H9 (cell line): ENCODE results near the gene GREB1L. TPM values are rescaled to one million over a fixed set of nuclear protein-coding genes. Genes with fewer than 3 reads are reported as not detected.

Experiments used
- DNase-seq: peaks from one replicate; pipeline ENCODE4 v3.0.0-alpha.2; 2017
- H2AFZ ChIP-seq: one replicate; pipeline ENCODE4 v1.6.1; 2013; ENCODE audit warnings: mild to moderate bottlenecking, low read length, control low read depth, moderate library complexity
- H2AK5ac ChIP-seq: 2 replicates; pipeline ENCODE4 v1.6.1; 2013; ENCODE audit warnings: low read length, control low read depth, mixed read lengths; ENCODE audit not compliant: insufficient read length
- H2BK120ac ChIP-seq: one replicate; pipeline ENCODE4 v1.6.1; 2013; ENCODE audit warnings: low read depth, mild to moderate bottlenecking, low read length, control low read depth, inconsistent platforms; ENCODE audit not compliant: poor library complexity, severe bottlenecking
- H2BK12ac ChIP-seq: 2 replicates; pipeline ENCODE4 v1.6.1; 2013; ENCODE audit warnings: low read length, control low read depth, mixed read lengths, low read depth; ENCODE audit not compliant: insufficient read length
- H2BK15ac ChIP-seq: 2 replicates; pipeline ENCODE4 v1.6.1; 2013; ENCODE audit warnings: low read depth, low read length, control low read depth
- H2BK20ac ChIP-seq: one replicate; pipeline ENCODE4 v1.6.1; 2013; ENCODE audit warnings: low read depth, mild to moderate bottlenecking, low read length, control low read depth, inconsistent platforms; ENCODE audit not compliant: poor library complexity, severe bottlenecking
- H2BK5ac ChIP-seq: 2 replicates; pipeline ENCODE4 v1.6.1; 2013; ENCODE audit warnings: low read length, control low read depth, mixed read lengths; ENCODE audit not compliant: insufficient read length
- H3K14ac ChIP-seq: 2 replicates; pipeline ENCODE4 v1.6.1; 2013; ENCODE audit warnings: low read length, control low read depth; ENCODE audit not compliant: insufficient read depth
- H3K18ac ChIP-seq: 2 replicates; pipeline ENCODE4 v1.6.1; 2013; ENCODE audit warnings: low read depth, mild to moderate bottlenecking, mixed read lengths, low read length, control low read depth; ENCODE audit not compliant: insufficient read length
- H3K23ac ChIP-seq: 2 replicates; pipeline ENCODE4 v1.6.1; 2013; ENCODE audit warnings: low read length, control low read depth, mixed read lengths, low read depth; ENCODE audit not compliant: insufficient read length
- H3K23me2 ChIP-seq: 2 replicates; pipeline ENCODE4 v1.6.1; 2013; ENCODE audit warnings: low read depth, mild to moderate bottlenecking, mixed read lengths, low read length, control low read depth; ENCODE audit not compliant: insufficient read length, poor library complexity, severe bottlenecking
- H3K27ac ChIP-seq: 2 replicates; pipeline ENCODE4 v1.5.1; 2013; ENCODE audit warnings: low read length, control low read depth, mixed read lengths, low read depth; ENCODE audit not compliant: insufficient read length
- H3K27me3 ChIP-seq: 2 replicates; pipeline ENCODE4 v1.6.1; 2013; ENCODE audit warnings: low read length, control low read depth, inconsistent platforms; ENCODE audit not compliant: insufficient read depth
- H3K4ac ChIP-seq: 2 replicates; pipeline ENCODE4 v1.6.1; 2013; ENCODE audit warnings: low read depth, mild to moderate bottlenecking, control low read depth, inconsistent platforms, low read length, moderate library complexity
- H3K4me1 ChIP-seq: 2 replicates; pipeline ENCODE4 v1.6.1; 2013; ENCODE audit warnings: low read length, control low read depth, inconsistent platforms; ENCODE audit not compliant: insufficient read depth
- H3K4me2 ChIP-seq: 2 replicates; pipeline ENCODE4 v1.6.1; 2013; ENCODE audit warnings: low read length, control low read depth, mixed read lengths; ENCODE audit not compliant: insufficient read length, insufficient read depth
- H3K56ac ChIP-seq: 2 replicates; pipeline ENCODE4 v1.6.1; 2013; ENCODE audit warnings: low read depth, mild to moderate bottlenecking, mixed read lengths, low read length, control low read depth; ENCODE audit not compliant: insufficient read length
- H3K79me1 ChIP-seq: 2 replicates; pipeline ENCODE4 v1.6.1; 2013; ENCODE audit warnings: low read depth, mild to moderate bottlenecking, moderate library complexity, low read length, control low read depth, inconsistent platforms; ENCODE audit not compliant: insufficient read depth, poor library complexity, severe bottlenecking
- H3K79me2 ChIP-seq: 2 replicates; pipeline ENCODE4 v1.6.1; 2013; ENCODE audit warnings: low read length, control low read depth, inconsistent platforms; ENCODE audit not compliant: insufficient read depth
- H3K9ac ChIP-seq: 2 replicates; pipeline ENCODE4 v1.6.1; 2013; ENCODE audit warnings: low read length, control low read depth, mixed read lengths; ENCODE audit not compliant: insufficient read length; ENCODE audit errors: extremely low read depth
- H3K9me3 ChIP-seq: one replicate; pipeline ENCODE4 v1.6.1; 2013; ENCODE audit warnings: low read depth, low read length, inconsistent platforms; ENCODE audit not compliant: control insufficient read depth
- H3T11ph ChIP-seq: one replicate; pipeline ENCODE4 v1.6.1; 2013; ENCODE audit warnings: mild to moderate bottlenecking, low read length, control low read depth, inconsistent platforms
- H4K20me1 ChIP-seq: one replicate; pipeline ENCODE4 v1.6.1; 2013; ENCODE audit not compliant: control insufficient read depth, insufficient read length, insufficient read depth
- H4K5ac ChIP-seq: 2 replicates; pipeline ENCODE4 v1.6.1; 2013; ENCODE audit warnings: low read depth, mild to moderate bottlenecking, mixed read lengths, low read length, control low read depth; ENCODE audit not compliant: insufficient read length
- H4K8ac ChIP-seq: replicated peaks from 2 replicates; pipeline ENCODE4 v1.6.1; 2013; ENCODE audit warnings: low read length, control low read depth, mixed read lengths, low read depth; ENCODE audit not compliant: insufficient read length
- H4K91ac ChIP-seq: 2 replicates; pipeline ENCODE4 v1.6.1; 2013; ENCODE audit warnings: low read depth, mild to moderate bottlenecking, moderate library complexity, mixed read lengths, low read length, control low read depth; ENCODE audit not compliant: insufficient read length
- H3K27ac Mint-ChIP-seq, 3 experiments: 2 replicates in 2 of 3; 3 replicates in 1 of 3; pipeline ENCODE4 v1.8.0; 2020 to 2021; ENCODE audit warnings: mixed read lengths in 3 of 3, mild to moderate bottlenecking in 1 of 3, moderate library complexity in 1 of 3
- H3K27me3 Mint-ChIP-seq: 2 replicates; pipeline ENCODE4 v1.8.0; 2021; ENCODE audit warnings: low read depth, mild to moderate bottlenecking, moderate library complexity, mixed read lengths
- H3K36me3 Mint-ChIP-seq, 3 experiments: 2 replicates in 2 of 3; 3 replicates in 1 of 3; pipeline ENCODE4 v1.8.0; 2020 to 2021; ENCODE audit warnings: low read depth in 3 of 3, mixed read lengths in 3 of 3; ENCODE audit not compliant: insufficient read depth in 1 of 3
- H3K4me1 Mint-ChIP-seq, 2 experiments: 2 replicates each; pipeline ENCODE4 v1.8.0; 2020; ENCODE audit warnings: mixed read lengths in 2 of 2
- H3K4me3 Mint-ChIP-seq, 2 experiments: 2 replicates in 1 of 2; 3 replicates in 1 of 2; pipeline ENCODE4 v1.8.0; 2020 to 2021; ENCODE audit warnings: mild to moderate bottlenecking in 2 of 2, mixed read lengths in 2 of 2, moderate library complexity in 1 of 2
- H3K9me3 Mint-ChIP-seq, 2 experiments: 2 replicates in 1 of 2; 3 replicates in 1 of 2; pipeline ENCODE4 v1.8.0; 2020; ENCODE audit warnings: mild to moderate bottlenecking in 2 of 2, mixed read lengths in 2 of 2, moderate library complexity in 1 of 2
- CTCF ChIP-seq: fragments of 200-600 bp; sonication (generic); conservative IDR thresholded peaks from 3 replicates; pipeline ENCODE4 v1.8.0; 2021; ENCODE audit warnings: antibody characterized with exemption, mild to moderate bottlenecking
- WGBS: extraction: QIAGEN DNeasy Blood & Tissue Kit; methylation state at CpG from one replicate; pipeline ENCODE4 v1.1.7; 2013; ENCODE audit warnings: missing lambda C conversion rate, low lambda C conversion rate, mixed read lengths; ENCODE audit not compliant: insufficient read length; ENCODE audit errors: extremely low coverage; 5-methylcytosine and 5-hydroxymethylcytosine counted together
- total RNA-seq: library from RNA; stranded (reverse); gene quantifications from 2 replicates; pipeline ENCODE4 v1.2.1, GENCODE V29; 2021

GREB1L gene
- total RNA-seq, 1 experiment from 2014 or later, result 2.7 TPM

GRCh38 chr18:21264651-21265050, 22.6 kb downstream of the GREB1L start:
- H3K4me1 Mint-ChIP-seq, result peaks cover 62 to 65% of the 10 kb centered on the region in 2 experiments
- H3K9me3 Mint-ChIP-seq, result no peaks in the 10 kb centered on the region

More at GRCh38 chr18:21264651-21265050, 22.6 kb downstream of the GREB1L start:
- no peak for DNase-seq
- no peak overlapping the region for H3K9ac ChIP-seq
- no peak overlapping the region for H3K14ac ChIP-seq
- WGBS, result no CpG with 5 or more reads among the region's 2 CpGs
- no peak overlapping the region for H4K8ac ChIP-seq
- Mint-ChIP-seq H3K36me3 (no peaks in the 10 kb centered on the region), H3K27me3 (peaks cover 1% of the 10 kb centered on the region; the same call in 1 of the 2 replicates), H3K4me3 (no peak overlapping the region), H3K27ac (peak overlapping the region in 1 of 3 experiments; percentile 98; a peak in 2 of 7 replicates)
- no peaks in the 10 kb centered on the region for H3K27me3 ChIP-seq
- H3K56ac ChIP-seq, result no peak overlapping the region
- H2BK120ac ChIP-seq, result no peak overlapping the region
- no peak overlapping the region for H3K23ac ChIP-seq
- H2AK5ac ChIP-seq, result no peak overlapping the region
- no peaks in the 10 kb centered on the region for H3K9me3 ChIP-seq
- H4K20me1 ChIP-seq, result no peaks in the 10 kb centered on the region
- no peak overlapping the region for H2BK20ac ChIP-seq
- no peak overlapping the region for H2BK12ac ChIP-seq
- no peaks in the 10 kb centered on the region for H3K79me2 ChIP-seq
- no peak overlapping the region for H4K5ac ChIP-seq
- no peak overlapping the region for H2AFZ ChIP-seq
- no peak overlapping the region for H3K4ac ChIP-seq
- H2BK15ac ChIP-seq, result no peak overlapping the region
- no peak overlapping the region for H3K18ac ChIP-seq
- no peak overlapping the region for H3T11ph ChIP-seq
- H3K4me1 ChIP-seq, result no peaks in the 10 kb centered on the region; the same call in 1 of the 2 replicates
- TF ChIP-seq CTCF, result no peak
- H3K23me2 ChIP-seq, result no peaks in the 10 kb centered on the region
- no peaks in the 10 kb centered on the region for H3K79me1 ChIP-seq
- H3K4me2 ChIP-seq, result no peak overlapping the region
- no peak overlapping the region for H3K27ac ChIP-seq
- no peak overlapping the region for H4K91ac ChIP-seq
- no peak overlapping the region for H2BK5ac ChIP-seq
